IPS-20b (cell line): ENCODE results near the gene ZNF772.

Experiments used
- H3K27ac ChIP-seq: one replicate; pipeline ENCODE4 v1.5.1; 2013; ENCODE audit warnings: low read length
- H3K27me3 ChIP-seq: 2 replicates; pipeline ENCODE4 v1.6.1; 2013; ENCODE audit warnings: mild to moderate bottlenecking, low read length, inconsistent platforms; ENCODE audit not compliant: insufficient read depth
- H3K36me3 ChIP-seq: 2 replicates; pipeline ENCODE4 v1.6.1; 2013; ENCODE audit warnings: low read depth, mild to moderate bottlenecking, inconsistent platforms, low read length, moderate library complexity; ENCODE audit not compliant: insufficient read depth
- H3K4me1 ChIP-seq: 2 replicates; pipeline ENCODE4 v1.6.1; 2013; ENCODE audit warnings: mild to moderate bottlenecking, control low read depth, inconsistent platforms, low read length, moderate library complexity; ENCODE audit not compliant: insufficient read depth
- H3K4me3 ChIP-seq: 2 replicates; pipeline ENCODE4 v1.5.1; 2013; ENCODE audit warnings: mild to moderate bottlenecking, low read length, inconsistent platforms
- H3K9ac ChIP-seq: 2 replicates; pipeline ENCODE4 v1.6.1; 2013; ENCODE audit warnings: low read depth, mild to moderate bottlenecking, inconsistent platforms, low read length, moderate library complexity
- H3K9me3 ChIP-seq: 2 replicates; pipeline ENCODE4 v1.6.1; 2013; ENCODE audit warnings: mild to moderate bottlenecking, low read depth, low read length, inconsistent platforms; ENCODE audit not compliant: insufficient read depth

ZNF772 gene

DNA sequence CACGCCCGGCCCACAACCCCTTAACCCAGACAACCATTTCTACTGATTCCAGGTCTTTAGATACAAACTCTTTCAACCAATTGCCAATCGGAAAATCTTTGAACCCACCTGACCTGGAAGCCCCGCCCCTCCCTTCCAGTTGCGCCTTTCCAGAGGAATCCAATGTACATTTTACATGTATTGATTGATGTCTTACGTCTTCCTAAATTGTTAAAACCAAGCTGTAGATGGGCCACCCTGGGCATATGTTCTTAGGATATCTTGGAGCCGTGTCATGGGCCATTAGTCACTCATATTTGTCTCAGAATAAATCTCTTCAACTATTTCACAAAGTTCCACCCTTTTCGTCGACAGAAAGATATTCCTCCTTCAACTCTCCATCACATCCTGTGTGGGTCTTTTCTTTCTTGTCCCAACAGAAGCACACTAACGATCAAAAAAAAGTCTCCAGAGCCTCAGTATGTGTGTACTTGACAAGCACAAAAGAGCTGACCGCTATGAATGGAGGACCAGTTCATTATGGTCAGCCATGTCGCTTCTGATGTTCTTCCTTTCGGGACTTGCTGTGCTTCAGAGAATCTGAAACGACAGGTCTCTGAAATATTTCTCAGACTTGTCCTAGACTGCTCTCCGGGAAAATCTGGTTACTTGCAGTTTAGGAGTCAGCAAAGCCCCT is 42.8 kb downstream of the ZNF772 start:
- Histone ChIP-seq H3K4me1 (no peaks in the 10 kb centered on the region), H3K36me3 (peaks cover 18% of the 10 kb centered on the region; the same call in 1 of the 2 replicates), H3K27ac (peak overlapping the region; percentile 22), H3K9me3 (no peaks in the 10 kb centered on the region), H3K27me3 (no peaks in the 10 kb centered on the region), H3K4me3 (peak overlapping the region; percentile 82), H3K9ac (peak overlapping the region; percentile 79)

GRCh38 chr19:57421037-57421436 is 56.3 kb downstream of the ZNF772 start:
- no peak overlapping the region for H3K27ac ChIP-seq
- H3K36me3 ChIP-seq = peaks cover 35% of the 10 kb centered on the region
- no peaks in the 10 kb centered on the region for H3K4me1 ChIP-seq
- no peak overlapping the region for H3K9ac ChIP-seq
- H3K4me3 ChIP-seq = no peak overlapping the region
- H3K27me3 ChIP-seq = no peaks in the 10 kb centered on the region
- H3K9me3 ChIP-seq = no peaks in the 10 kb centered on the region

GRCh38 chr19:57419439-57419838 is 57.9 kb downstream of the ZNF772 start:
- Histone ChIP-seq H3K9me3 (no peaks in the 10 kb centered on the region), H3K36me3 (peaks cover 35% of the 10 kb centered on the region)

More at GRCh38 chr19:57419439-57419838, 57.9 kb downstream of the ZNF772 start:
- H3K4me1 ChIP-seq = no peaks in the 10 kb centered on the region
- H3K27ac ChIP-seq = no peak overlapping the region
- H3K27me3 ChIP-seq = no peaks in the 10 kb centered on the region
- H3K9ac ChIP-seq = no peak overlapping the region
- no peak overlapping the region for H3K4me3 ChIP-seq
